HG02852 (cell line): ENCODE data around the gene ERGIC1.
A peak's percentile ranks its signal among the peaks of the same experiment; 100 is the strongest.

Experiments
- ATAC-seq: cut with Tn5 transposase; IDR thresholded peaks from one replicate; pipeline ENCODE4 v1.9.1; 2021; ENCODE audit warnings: mild to moderate bottlenecking, moderate library complexity; ENCODE audit not compliant: unreplicated experiment

Gene ERGIC1

DNA sequence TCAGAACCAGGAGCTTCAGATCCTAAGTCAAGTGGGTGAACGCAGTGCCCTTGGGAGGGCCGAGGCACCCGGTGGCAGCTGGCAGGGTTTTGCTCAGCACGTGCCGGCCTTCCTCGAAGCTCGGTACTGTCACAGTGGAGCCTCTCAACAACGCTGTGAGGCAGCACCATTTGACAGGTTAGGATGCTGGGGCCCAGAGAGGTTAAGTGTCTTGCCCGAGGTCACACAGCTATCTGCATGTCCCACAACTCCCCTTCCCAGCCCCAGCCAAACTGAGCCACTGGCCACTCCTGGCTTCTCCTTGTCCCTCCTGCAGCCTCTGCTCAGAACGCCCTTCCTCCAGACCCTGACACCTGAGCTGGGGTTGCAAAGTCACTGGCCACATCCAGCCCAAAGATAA lies 81.5 kb downstream of the ERGIC1 start:
- no peak for ATAC-seq

GRCh38 chr5:172918421-172919371 lies 84.6 kb downstream of the ERGIC1 start:
- no peak for ATAC-seq

DNA sequence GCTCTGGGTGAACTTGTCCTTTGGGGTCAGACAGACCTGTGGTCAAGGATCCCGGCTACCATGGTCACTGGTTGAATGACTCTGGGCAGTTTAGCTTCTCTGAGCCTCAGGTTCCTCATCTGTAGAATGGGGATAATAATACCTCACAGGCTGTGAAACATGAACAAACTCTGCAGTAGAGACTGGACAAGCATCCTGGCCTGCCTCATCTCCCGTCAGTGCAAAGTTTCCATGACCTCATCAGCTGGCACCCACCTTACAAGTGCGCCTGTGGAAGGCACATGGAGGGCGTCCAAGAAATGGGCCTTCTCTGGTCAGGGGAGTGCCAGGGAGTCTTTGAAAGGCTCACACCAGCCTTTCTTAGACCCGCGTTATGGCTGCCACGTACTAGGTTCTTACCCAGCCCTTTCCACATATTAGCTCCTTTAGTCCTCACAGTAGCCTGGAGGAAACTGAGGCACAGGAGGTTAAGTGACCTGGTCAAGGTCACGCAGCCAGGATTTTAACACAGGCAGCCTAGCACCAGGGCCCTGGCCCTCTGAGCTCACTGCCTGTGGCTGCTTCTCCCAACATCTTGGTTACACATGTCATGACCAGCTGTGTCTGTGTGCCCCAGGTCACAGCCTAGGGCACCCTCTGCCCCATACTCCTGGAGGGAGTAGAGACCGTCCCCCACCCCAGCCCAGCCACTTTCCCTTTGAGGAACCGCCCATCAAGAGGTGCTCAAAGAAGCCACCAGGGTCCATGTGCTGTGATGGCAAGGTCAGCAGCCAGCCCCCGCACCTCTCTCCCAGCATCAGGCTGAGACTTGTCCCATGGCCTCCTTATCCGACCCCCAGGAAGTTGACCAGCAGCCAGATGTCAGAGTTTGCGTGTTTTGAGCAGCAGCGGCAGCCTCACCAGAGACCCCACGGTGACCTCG lies 85.7 kb downstream of the ERGIC1 start:
- no peak for ATAC-seq

GRCh38 chr5:172920447-172920849 lies 86.4 kb downstream of the ERGIC1 start:
- no peak for ATAC-seq

DNA sequence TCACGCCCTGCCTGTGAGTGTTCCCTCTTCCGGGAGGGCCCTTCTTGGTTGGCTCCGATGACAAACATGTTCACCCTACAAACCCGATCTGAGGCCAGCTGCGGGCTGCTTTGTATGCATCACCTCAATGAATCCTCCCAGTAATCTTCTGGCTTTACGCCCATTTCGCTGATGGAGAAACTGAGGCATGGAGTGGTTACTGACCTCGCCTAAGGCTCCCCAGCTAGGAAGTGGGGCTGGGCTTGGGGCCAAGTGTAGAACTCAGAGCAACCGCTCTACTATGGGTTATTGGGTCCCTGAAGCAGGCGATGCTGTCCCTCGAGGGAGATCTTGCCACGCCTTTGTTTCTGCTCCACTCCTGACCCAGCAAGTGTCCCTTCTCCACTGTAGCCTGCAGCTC lies 86.9 kb downstream of the ERGIC1 start:
- ATAC-seq, result no peak

GRCh38 chr5:172921906-172922305 lies 87.9 kb downstream of the ERGIC1 start:
- no peak for ATAC-seq

DNA sequence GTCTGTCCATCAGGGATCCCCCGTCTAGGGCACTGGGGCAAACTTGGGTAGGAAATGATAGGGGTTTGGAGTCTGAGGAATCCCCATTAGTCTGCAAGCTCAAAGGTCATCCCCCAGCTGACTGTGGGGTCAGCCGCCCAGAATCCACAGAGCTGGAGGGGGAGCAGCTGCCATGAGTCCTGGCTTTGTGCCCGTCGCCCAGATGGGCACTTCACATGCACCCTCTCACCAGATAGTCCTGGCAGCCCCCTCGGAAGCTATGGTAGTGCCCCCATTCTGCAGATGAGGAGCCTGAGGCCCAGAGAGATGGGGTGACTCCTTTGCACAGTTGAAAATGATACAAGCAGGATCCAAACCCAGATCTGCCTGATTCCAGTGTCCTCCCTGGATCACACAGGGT lies 89.5 kb downstream of the ERGIC1 start:
- no peak for ATAC-seq

DNA sequence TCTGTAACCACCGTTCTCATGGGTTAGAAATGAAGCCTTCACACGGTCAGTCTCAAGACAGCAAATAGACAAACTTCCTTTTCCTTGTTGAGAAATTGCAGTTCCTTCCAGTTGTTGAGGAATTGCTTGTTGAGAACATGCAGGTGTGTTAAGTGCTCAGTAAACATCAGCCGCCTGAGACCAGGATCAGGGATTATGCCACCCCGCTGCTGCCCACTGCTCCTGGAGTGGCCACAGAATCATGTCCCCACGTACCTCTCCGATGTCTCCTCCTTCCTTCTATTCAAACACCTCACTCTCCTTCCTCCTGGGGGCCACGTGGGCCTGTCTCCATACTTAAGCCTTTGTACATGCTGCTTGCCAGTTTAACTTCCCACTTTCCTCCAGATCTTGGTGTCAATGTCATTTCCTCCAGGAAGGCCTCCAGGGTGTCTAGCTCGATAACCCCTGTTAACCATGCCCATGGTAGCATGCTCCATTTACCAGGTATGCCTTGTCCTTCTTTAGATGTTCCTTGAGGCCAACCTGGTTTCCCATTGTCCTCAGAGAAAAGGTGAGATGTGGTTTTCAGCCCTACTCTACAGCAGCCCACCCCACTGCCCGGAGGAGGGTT lies 91.4 kb downstream of the ERGIC1 start:
- ATAC-seq, result no peak

- ATAC-seq, result no peak
These were observed 92.0 kb downstream of the ERGIC1 start for GRCh38 chr5:172926008-172926523.

GRCh38 chr5:172926796-172927195 lies 92.7 kb downstream of the ERGIC1 start:
- ATAC-seq, result no peak

DNA sequence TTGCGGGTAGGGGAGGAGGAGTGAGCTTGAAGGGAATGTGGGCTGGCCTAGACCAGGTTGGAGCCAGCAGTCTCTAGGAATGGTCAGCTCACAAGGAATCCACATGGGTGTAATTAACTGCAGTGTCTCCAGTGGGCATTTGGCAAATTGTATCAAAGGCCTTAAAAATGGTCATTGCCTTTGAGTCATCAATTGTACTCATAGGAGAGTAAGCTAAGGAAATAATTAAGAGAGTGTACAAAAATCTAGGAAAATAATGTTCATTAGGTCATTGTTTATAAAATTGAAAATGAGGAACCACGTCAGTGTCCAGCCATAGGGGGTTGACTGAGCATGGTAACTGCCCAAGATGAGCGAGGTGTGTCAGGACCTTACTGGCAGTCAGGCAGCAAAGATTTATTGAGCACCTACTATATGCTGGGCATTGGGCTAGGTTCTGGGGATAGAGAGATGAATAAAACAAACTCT lies 95.4 kb downstream of the ERGIC1 start:
- no peak for ATAC-seq

DNA sequence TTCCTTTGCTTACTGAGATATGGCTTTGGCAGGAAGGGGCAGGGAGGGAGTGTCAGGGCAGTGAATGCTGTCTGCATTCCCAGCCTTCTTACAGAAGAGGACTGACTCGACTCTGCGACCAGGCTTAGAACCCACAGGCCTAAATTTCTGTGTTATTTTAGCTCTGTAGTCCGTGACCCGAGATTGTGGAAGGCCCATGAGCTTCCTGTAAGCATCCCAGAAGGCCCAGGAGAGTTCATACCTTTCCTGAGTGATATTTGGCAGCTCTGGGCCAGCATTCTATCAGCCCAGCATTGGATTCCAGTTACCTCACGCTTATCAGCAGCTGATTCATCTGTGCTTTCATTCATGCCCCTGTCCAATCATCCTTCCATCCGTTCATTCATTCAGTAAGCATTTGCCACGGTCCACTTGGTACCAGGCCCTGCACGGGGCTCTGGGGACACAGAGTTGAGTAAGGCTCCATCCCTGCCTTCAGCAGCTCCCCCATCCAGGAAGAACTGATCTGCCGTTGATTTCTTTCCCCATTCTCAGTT lies 97.0 kb downstream of the ERGIC1 start:
- ATAC-seq, result peak; percentile 49

DNA sequence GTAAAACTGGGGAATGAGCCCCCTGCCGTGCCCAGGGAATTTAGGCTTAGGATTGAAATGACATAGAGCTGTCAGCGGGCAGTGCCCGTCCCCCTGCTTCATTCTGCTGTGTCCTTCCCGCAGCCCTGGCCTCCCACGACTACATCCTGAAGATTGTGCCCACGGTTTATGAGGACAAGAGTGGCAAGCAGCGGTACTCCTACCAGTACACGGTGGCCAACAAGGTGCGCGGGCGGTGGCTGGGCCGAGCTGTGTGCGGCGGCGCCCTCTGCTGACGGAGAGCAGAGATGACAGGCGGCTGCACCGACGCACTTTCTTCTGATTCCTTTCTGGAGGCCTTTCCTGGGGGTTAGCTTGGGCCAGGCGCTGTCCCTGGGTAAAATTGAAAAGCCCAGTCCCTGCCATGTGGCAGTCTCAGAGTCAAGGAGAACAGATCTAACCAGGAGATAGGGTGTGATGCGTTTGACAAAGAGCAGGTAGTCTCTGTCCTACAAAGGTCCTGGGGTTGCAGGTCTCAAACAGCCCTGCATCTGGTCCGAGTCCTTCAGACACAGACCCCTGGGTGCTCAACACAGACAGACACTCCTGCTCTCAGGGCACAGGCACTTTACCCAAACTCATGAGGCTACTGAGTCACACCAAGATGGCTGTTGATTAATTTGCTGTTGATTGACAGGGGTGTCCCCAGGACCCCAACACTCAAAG lies 98.4 kb downstream of the ERGIC1 start:
- ATAC-seq, result no peak

GRCh38 chr5:172933238-172933637 lies 99.2 kb downstream of the ERGIC1 start:
- no peak for ATAC-seq

DNA sequence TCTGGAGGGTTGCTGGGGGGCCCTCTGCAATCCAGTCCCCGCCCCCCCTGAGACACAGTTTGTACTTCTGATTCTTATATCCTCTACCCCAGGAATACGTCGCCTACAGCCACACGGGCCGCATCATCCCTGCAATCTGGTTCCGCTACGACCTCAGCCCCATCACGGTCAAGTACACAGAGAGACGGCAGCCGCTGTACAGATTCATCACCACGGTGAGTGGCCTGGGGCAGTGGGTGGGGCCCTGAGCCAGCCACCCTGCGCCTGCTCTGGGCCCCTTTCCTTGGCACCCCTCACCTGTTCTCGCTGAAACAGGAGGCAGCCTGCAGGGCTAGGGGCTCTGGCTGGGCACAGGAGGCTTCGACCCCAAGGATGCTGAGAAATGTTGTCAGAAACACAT lies 101.0 kb downstream of the ERGIC1 start:
- no peak for ATAC-seq

- ATAC-seq, result no peak
These were observed 102.3 kb downstream of the ERGIC1 start for GRCh38 chr5:172936401-172936800.

DNA sequence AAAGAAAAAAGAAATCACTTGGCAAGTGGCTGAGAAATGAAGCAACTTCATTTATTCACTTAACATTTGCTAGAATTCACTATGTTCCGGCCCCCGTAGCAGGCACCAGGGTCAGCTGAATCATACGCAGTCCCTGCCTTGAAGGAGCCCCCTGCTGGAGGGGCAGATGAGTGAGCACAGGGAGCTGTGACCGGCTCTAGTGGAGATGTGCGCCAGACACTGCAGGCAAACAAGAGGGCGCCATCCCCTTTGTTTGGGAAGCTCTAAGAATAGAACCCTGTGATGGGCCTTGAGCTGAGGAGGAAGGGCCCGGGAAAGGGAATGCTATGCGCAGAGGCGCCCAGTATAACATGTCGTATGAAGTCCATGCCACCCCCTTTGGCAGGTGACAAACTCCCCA lies 105.0 kb downstream of the ERGIC1 start:
- no peak for ATAC-seq

GRCh38 chr5:172939611-172940267 lies 105.7 kb downstream of the ERGIC1 start:
- no peak for ATAC-seq

DNA sequence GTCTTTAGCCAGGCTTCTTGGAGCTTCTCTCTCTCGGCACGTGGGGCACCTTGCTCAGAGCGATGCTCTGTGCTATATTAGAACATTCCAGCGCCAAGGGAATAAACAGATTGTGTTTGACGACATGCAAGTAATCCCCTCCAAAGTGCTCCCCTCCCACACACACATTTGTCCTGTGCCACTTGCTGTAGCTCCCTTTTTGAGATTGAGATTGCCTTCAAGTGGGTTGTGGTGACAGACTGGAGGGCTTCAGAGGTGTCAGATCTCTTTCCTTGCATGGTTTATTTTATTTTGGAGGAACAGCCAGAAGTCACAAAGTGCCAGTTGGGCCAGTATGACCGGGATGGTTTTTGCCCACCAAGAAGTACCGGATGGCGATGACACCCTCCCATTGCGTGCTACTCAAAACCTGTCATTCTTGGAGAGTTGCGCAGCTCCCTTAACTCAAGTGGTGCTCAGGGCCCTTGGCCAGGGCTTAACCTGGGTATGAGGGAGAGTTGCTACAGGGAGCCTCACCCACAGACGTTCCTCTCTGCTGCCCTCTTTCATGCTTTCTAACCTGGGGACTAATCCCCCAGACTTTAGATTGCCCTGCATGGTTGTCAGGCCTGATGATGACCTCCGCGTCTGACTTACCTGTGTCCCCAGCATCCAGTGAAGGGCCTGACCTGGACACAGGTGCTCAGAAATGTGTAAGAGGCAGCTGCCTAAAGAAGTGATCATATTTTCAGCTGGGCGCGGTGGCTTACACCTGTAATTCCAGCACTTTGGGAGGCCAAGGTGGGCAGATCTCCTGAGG lies 106.4 kb downstream of the ERGIC1 start:
- ATAC-seq, result no peak
